ENCODE results near the gene ZNF740. TPM values are rescaled to one million over a fixed set of nuclear protein-coding genes. Genes with fewer than 3 reads are reported as not detected.

The ZNF740 gene
- total and polyA plus RNA-seq, 10 of the 15 experiments (the other 5 are each of a cell fraction or from before 2014, with no cell fraction given) = 1.4 to 33.6 (median 11.3) TPM

DNA sequence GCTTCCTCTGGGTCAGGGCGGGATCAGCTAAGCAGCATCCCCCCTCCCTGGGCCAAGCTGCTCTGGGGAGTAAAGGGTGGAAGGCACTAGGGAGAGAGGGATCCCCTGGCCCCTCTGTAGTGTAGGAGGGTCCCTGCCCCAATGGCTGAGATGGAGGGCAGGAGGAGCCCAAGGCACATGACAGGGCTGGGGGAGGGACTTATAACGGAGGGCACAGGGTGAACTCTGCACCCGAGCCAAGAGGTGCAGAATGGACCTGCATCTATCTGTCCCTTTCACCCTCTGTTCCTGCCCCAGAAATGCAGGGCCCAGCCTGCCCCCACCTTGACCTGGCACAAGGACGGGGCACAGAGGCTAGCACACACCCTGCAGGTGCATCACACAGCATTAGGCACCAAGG is 30.3 kb downstream of the ZNF740 start (continued):
- TF ChIP-seq BCLAF1 (IDR thresholded peaks at IDR 0.05) = no peak
- no peak for TF ChIP-seq E2F4 (IDR thresholded peaks at IDR 0.05; ENCODE audit: low read depth, low read length)

DNA sequence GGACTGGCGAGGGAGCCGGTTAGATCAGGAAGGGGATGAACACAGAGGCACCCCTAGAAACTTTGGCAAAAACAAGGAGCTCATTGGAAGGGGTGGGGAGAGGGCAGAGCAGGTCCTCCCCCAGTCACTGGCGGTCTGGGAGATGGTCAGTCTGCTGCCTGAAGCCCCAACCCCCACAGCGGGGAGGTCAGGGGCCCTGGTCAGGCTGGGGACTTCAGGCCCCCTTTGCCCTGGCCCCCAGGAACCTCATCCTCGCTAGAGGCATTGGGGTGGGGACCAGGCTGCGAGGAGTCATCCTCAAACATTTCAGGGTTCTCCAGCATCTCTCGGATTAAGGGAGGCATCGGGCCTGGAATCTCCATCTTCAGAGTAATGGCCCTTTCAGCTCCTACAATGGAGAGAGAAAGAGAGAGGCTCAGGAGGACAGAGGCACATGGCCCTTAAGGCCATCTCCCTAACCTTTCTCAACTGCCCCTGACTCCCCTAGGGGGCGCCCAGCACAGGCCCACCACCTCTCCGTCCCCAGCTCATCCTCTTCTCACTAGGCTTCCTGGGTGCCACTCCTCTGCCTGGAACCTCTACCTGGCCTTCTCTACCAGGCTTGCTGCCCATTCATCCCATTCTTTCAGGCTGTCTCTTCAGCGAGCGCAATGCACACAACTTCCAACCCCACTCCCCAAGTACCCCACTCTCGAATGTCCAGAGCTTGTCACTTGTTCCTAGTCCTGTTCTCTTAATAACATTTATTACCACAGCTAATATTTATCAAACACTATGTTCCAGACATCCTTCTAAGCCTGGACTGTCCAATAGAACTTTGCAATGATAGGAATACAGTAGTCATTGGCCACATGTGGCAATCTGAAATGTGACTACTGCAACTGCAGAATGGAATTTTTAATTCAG is 31.2 kb downstream of the ZNF740 start:
- Histone ChIP-seq H3K9me3 (replicated peaks; ENCODE audit: control insufficient read depth, insufficient read depth, low read length) (no peaks in the 10 kb centered on the region), H3K4me1 (ENCODE audit: control insufficient read depth, insufficient read depth, low read length) (peaks cover 34% of the 10 kb centered on the region), H3K27ac (ENCODE audit: control insufficient read depth, insufficient read depth) (no peak overlapping the region), H3K4me3 (no peak overlapping the region), H3K27me3 (replicated peaks in 1 of 2; ENCODE audit: control insufficient read depth in 2 of 2, insufficient read depth in 2 of 2, low read length in 1 of 2) (no peaks in the 10 kb centered on the region), H3K4me2 (ENCODE audit: control insufficient read depth, insufficient read depth) (no peak overlapping the region), H3K36me3 (ENCODE audit: control insufficient read depth in 2 of 2, insufficient read depth in 2 of 2, low read length in 1 of 2) (peaks cover 6 to 26% of the 10 kb centered on the region in 2 experiments), H3K79me2 (ENCODE audit: control insufficient read depth, insufficient read depth, low read length) (peaks cover 13% of the 10 kb centered on the region), H3K9ac (ENCODE audit: control insufficient read depth, insufficient read depth, low read length) (no peak overlapping the region), H4K20me1 (ENCODE audit: control insufficient read depth, insufficient read depth) (no peaks in the 10 kb centered on the region), H2AFZ (ENCODE audit: control insufficient read depth, low read depth, low read length) (no peak overlapping the region)
- ChIA-PET CTCF (interaction anchor here (0.5 to 15.7 kb wide), 30 partner anchors 8 to 289 kb away, joined by 3 to 315 read pairs (median 6); partner anchors contain the start of genes AAAS, CSAD, ESPL1 and PFDN5), RAD21 (ENCODE audit: unreplicated experiment) (interaction anchor here (0.9 to 11.1 kb wide), 12 partner anchors 9 to 133 kb away, joined by 3 to 146 read pairs (median 8); partner anchors contain the start of genes ESPL1 and PFDN5), POLR2A (interaction anchor here (0.9 to 6.5 kb wide), 3 partner anchors 12 to 57 kb away, joined by 3 to 33 read pairs (median 3); partner anchors contain the start of gene ESPL1), SMC1A (ENCODE audit: uncharacterized antibody, unreplicated experiment) (interaction anchor here (0.9 to 16.4 kb wide), 12 partner anchors 13 to 133 kb away, joined by 3 to 155 read pairs (median 12); partner anchors contain the start of genes AAAS, ESPL1 and PFDN5)
- in situ Hi-C loops (cut with MboI) (loop anchor here (5.0 kb wide), 1 partner anchor 76 kb away; no protein-coding TSS in a partner anchor), intact Hi-C loops (cut with micrococcal nuclease; ENCODE audit: unreplicated experiment) (loop anchor here (2.0 to 5.0 kb wide), 2 partner anchors 39 to 296 kb away; partner anchors contain the start of gene NPFF)
- DNase-seq (ENCODE audit: low read depth, low spot score) (no peak), FAIRE-seq (no peak), ATAC-seq (no peak)
- WGBS (ENCODE audit: insufficient coverage, insufficient replicate concordance, low lambda C conversion rate, missing lambda C conversion rate) = 81% methylated on average over 13 of the region's 13 CpGs
- no TSS peak for BruUV-seq (replicated peaks)
- TF ChIP-seq, protein P1, sequence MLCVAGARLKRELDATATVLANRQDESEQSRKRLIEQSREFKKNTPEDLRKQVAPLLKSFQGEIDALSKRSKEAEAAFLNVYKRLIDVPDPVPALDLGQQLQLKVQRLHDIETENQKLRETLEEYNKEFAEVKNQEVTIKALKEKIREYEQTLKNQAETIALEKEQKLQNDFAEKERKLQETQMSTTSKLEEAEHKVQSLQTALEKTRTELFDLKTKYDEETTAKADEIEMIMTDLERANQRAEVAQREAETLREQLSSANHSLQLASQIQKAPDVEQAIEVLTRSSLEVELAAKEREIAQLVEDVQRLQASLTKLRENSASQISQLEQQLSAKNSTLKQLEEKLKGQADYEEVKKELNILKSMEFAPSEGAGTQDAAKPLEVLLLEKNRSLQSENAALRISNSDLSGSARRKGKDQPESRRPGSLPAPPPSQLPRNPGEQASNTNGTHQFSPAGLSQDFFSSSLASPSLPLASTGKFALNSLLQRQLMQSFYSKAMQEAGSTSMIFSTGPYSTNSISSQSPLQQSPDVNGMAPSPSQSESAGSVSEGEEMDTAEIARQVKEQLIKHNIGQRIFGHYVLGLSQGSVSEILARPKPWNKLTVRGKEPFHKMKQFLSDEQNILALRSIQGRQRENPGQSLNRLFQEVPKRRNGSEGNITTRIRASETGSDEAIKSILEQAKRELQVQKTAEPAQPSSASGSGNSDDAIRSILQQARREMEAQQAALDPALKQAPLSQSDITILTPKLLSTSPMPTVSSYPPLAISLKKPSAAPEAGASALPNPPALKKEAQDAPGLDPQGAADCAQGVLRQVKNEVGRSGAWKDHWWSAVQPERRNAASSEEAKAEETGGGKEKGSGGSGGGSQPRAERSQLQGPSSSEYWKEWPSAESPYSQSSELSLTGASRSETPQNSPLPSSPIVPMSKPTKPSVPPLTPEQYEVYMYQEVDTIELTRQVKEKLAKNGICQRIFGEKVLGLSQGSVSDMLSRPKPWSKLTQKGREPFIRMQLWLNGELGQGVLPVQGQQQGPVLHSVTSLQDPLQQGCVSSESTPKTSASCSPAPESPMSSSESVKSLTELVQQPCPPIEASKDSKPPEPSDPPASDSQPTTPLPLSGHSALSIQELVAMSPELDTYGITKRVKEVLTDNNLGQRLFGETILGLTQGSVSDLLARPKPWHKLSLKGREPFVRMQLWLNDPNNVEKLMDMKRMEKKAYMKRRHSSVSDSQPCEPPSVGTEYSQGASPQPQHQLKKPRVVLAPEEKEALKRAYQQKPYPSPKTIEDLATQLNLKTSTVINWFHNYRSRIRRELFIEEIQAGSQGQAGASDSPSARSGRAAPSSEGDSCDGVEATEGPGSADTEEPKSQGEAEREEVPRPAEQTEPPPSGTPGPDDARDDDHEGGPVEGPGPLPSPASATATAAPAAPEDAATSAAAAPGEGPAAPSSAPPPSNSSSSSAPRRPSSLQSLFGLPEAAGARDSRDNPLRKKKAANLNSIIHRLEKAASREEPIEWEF (IDR thresholded peaks at IDR 0.05; ENCODE audit: insufficient replicate concordance, low read depth, low read length) = no peak
- TF ChIP-seq ZNF207 (IDR thresholded peaks at IDR 0.05; ENCODE audit: borderline replicate concordance) = no peak
- no peak for TF ChIP-seq CEBPB (IDR thresholded peaks at IDR 0.05; ENCODE audit: borderline replicate concordance in 1 of 2, low read depth in 2 of 2, low read length in 2 of 2)
- TF ChIP-seq, protein P2, sequence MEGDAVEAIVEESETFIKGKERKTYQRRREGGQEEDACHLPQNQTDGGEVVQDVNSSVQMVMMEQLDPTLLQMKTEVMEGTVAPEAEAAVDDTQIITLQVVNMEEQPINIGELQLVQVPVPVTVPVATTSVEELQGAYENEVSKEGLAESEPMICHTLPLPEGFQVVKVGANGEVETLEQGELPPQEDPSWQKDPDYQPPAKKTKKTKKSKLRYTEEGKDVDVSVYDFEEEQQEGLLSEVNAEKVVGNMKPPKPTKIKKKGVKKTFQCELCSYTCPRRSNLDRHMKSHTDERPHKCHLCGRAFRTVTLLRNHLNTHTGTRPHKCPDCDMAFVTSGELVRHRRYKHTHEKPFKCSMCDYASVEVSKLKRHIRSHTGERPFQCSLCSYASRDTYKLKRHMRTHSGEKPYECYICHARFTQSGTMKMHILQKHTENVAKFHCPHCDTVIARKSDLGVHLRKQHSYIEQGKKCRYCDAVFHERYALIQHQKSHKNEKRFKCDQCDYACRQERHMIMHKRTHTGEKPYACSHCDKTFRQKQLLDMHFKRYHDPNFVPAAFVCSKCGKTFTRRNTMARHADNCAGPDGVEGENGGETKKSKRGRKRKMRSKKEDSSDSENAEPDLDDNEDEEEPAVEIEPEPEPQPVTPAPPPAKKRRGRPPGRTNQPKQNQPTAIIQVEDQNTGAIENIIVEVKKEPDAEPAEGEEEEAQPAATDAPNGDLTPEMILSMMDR (IDR thresholded peaks at IDR 0.05 in 2 of 3, conservative IDR thresholded peaks at IDR 0.05 in 1 of 3; ENCODE audit: control insufficient read depth in 2 of 3, extremely low read depth in 1 of 3, insufficient read depth in 1 of 3, low read depth in 3 of 3, low read length in 3 of 3) = peak; percentile 24 to 57 (median 54)

All from GM12878 (cell line).